GM23338 (cell line): Measurements from ENCODE around the gene PIGZ. TPM values are rescaled to one million over a fixed set of nuclear protein-coding genes. Genes with fewer than 3 reads are reported as not detected.

ENCODE experiments used
- ATAC-seq: fragments of 200-7000 bp; cut with Tn5 transposase; 3 replicates; pipeline ENCODE4 v1.9.1; 2020
- DNase-seq: peaks from one replicate; pipeline ENCODE4 v3.0.0-alpha.2; 2015; ENCODE audit warnings: low spot score
- H2AFZ ChIP-seq: fragments of 200-600 bp; sonication (generic); 2 replicates; pipeline ENCODE4 v1.8.0; 2016; ENCODE audit warnings: antibody characterized with exemption, mild to moderate bottlenecking, moderate library complexity
- H3F3A ChIP-seq: fragments of 200-600 bp; sonication (generic); replicated peaks from 2 replicates; pipeline ENCODE4 v1.8.0; 2017; ENCODE audit warnings: antibody characterized with exemption, mixed run types, low read depth
- H3K27ac ChIP-seq: fragments of 200-600 bp; sonication (generic); 2 replicates; pipeline ENCODE4 v1.6.1; 2016; ENCODE audit warnings: low read depth
- H3K27me3 ChIP-seq: fragments of 200-600 bp; sonication (generic); 2 replicates; pipeline ENCODE4 v1.8.0; 2016; ENCODE audit warnings: mild to moderate bottlenecking, mixed run types, moderate library complexity; ENCODE audit not compliant: insufficient read depth
- H3K36me3 ChIP-seq: fragments of 200-600 bp; sonication (generic); 2 replicates; pipeline ENCODE4 v1.8.0; 2016; ENCODE audit warnings: mild to moderate bottlenecking; ENCODE audit not compliant: insufficient read depth
- H3K4me1 ChIP-seq: fragments of 200-600 bp; sonication (generic); 2 replicates; pipeline ENCODE4 v1.8.0; 2016; ENCODE audit warnings: mild to moderate bottlenecking, moderate library complexity; ENCODE audit not compliant: insufficient read depth
- H3K4me2 ChIP-seq: fragments of 200-600 bp; sonication (generic); 2 replicates; pipeline ENCODE4 v1.7.1; 2017; ENCODE audit warnings: mixed run types
- H3K4me3 ChIP-seq: fragments of 200-600 bp; sonication (generic); 2 replicates; pipeline ENCODE4 v1.6.1; 2016; ENCODE audit warnings: mixed run types
- H3K79me2 ChIP-seq: fragments of 200-600 bp; sonication (generic); replicated peaks from 2 replicates; pipeline ENCODE4 v1.8.0; 2017; ENCODE audit warnings: mild to moderate bottlenecking; ENCODE audit not compliant: insufficient read depth
- H3K9me2 ChIP-seq: fragments of 200-600 bp; sonication (generic); 2 replicates; pipeline ENCODE4 v1.8.0; 2017; ENCODE audit not compliant: insufficient read depth
- H4K20me1 ChIP-seq: fragments of 200-600 bp; sonication (generic); replicated peaks from 2 replicates; pipeline ENCODE4 v1.8.0; 2017; ENCODE audit warnings: mild to moderate bottlenecking; ENCODE audit not compliant: insufficient read depth
- H3K27ac Mint-ChIP-seq: 2 replicates; pipeline ENCODE4 v1.8.0; 2020; ENCODE audit warnings: inconsistent platforms, mild to moderate bottlenecking, moderate library complexity, mixed read lengths
- H3K27me3 Mint-ChIP-seq: 3 replicates; pipeline ENCODE4 v1.8.0; 2022; ENCODE audit warnings: low read depth, mild to moderate bottlenecking, moderate library complexity, mixed read lengths, inconsistent platforms; ENCODE audit not compliant: insufficient read depth, poor library complexity
- H3K36me3 Mint-ChIP-seq: 3 replicates; pipeline ENCODE4 v1.8.0; 2021; ENCODE audit warnings: low read depth, mild to moderate bottlenecking, inconsistent platforms, moderate library complexity, mixed read lengths
- H3K4me1 Mint-ChIP-seq: 3 replicates; pipeline ENCODE4 v1.8.0; 2020; ENCODE audit warnings: mild to moderate bottlenecking, inconsistent platforms, mixed read lengths
- H3K4me3 Mint-ChIP-seq: 3 replicates; pipeline ENCODE4 v1.8.0; 2021; ENCODE audit warnings: moderate library complexity, mild to moderate bottlenecking, inconsistent platforms, mixed read lengths
- H3K9me3 Mint-ChIP-seq: 3 replicates; pipeline ENCODE4 v1.8.0; 2020; ENCODE audit warnings: moderate library complexity, mild to moderate bottlenecking, inconsistent platforms, mixed read lengths
- CREB1 ChIP-seq: fragments of 250-450 bp; sonication (Bioruptor Pico); IDR thresholded peaks from 2 replicates; pipeline ENCODE4 v1.5.0; 2020; ENCODE audit warnings: low read depth, mild to moderate bottlenecking, moderate library complexity
- CTCF ChIP-seq, 2 experiments: fragments of 200-600 bp in 1 of 2; sonication (generic) in 1 of 2; conservative IDR thresholded peaks; 2 replicates each; pipeline versions ENCODE4 v1.5.1 to v1.6.1; 2016 to 2017; ENCODE audit warnings: antibody characterized with exemption in 2 of 2, low read depth in 2 of 2, mild to moderate bottlenecking in 2 of 2, moderate library complexity in 1 of 2
- ETS1 ChIP-seq: IDR thresholded peaks from 2 replicates; pipeline ENCODE4 v1.6.1; 2016; ENCODE audit warnings: antibody characterized with exemption
- EZH2 ChIP-seq: fragments of 200-600 bp; sonication (generic); IDR thresholded peaks from one replicate; pipeline ENCODE4 v1.8.0; 2017; ENCODE audit warnings: antibody characterized with exemption, mild to moderate bottlenecking, low read depth; ENCODE audit not compliant: unreplicated experiment
- EZH2phosphoT487 ChIP-seq: fragments of 200-600 bp; sonication (generic); IDR thresholded peaks from one replicate; pipeline ENCODE4 v1.8.1; 2018; ENCODE audit warnings: antibody characterized with exemption; ENCODE audit not compliant: unreplicated experiment
- JUNB ChIP-seq: IDR thresholded peaks from one replicate; pipeline ENCODE4 v1.6.1; 2016; ENCODE audit warnings: antibody characterized with exemption; ENCODE audit not compliant: unreplicated experiment
- POLR2AphosphoS5 ChIP-seq: IDR thresholded peaks from 2 replicates; pipeline ENCODE4 v1.6.1; 2016; ENCODE audit warnings: antibody characterized with exemption, low read depth
- ZNF114 ChIP-seq: fragments of 250-450 bp; sonication (Bioruptor Pico); IDR thresholded peaks from 2 replicates; pipeline ENCODE4 v1.5.0; 2020; ENCODE audit warnings: mild to moderate bottlenecking, moderate library complexity
- ZNF331 ChIP-seq: fragments of 250-450 bp; sonication (Bioruptor Pico); IDR thresholded peaks from 2 replicates; pipeline ENCODE4 v1.5.0; 2020; ENCODE audit warnings: low read depth, mild to moderate bottlenecking, moderate library complexity
- ZNF462 ChIP-seq: fragments of 250-450 bp; sonication (Bioruptor Pico); IDR thresholded peaks from 2 replicates; pipeline ENCODE4 v1.5.0; 2020; ENCODE audit warnings: mild to moderate bottlenecking, moderate library complexity
- long read RNA-seq: library from polyadenylated mRNA; unstranded; transcript quantifications from one replicate; pipeline ENCODE4 v2.0.0, GENCODE V29; 2020; ENCODE audit not compliant: unreplicated experiment
- polyA plus RNA-seq: library from polyadenylated mRNA; unstranded; fragments of >200 nt; fragmentation: Nextera tagmentation; extraction: Ambion mirVana; gene quantifications from 2 replicates; pipeline ENCODE4 v1.2.1, GENCODE V29; 2016
- total RNA-seq: library from RNA; depleted of rRNA; stranded (reverse); fragments of >200 nt; shearing (Covaris generic); gene quantifications from 2 replicates; pipeline ENCODE4 v1.2.3, GENCODE V29; 2014; rRNA removed
- TF ChIP-seq, protein P1 (sequence below): IDR thresholded peaks from one replicate; pipeline ENCODE4 v1.6.1; 2018; ENCODE audit warnings: antibody characterized with exemption; ENCODE audit not compliant: unreplicated experiment

The PIGZ gene
- total RNA-seq, result not detected in 2 replicates
- polyA plus RNA-seq, result 0.16 TPM in 1 of 2 replicates, not detected in the other
- long read RNA-seq, result 0 reads

DNA sequence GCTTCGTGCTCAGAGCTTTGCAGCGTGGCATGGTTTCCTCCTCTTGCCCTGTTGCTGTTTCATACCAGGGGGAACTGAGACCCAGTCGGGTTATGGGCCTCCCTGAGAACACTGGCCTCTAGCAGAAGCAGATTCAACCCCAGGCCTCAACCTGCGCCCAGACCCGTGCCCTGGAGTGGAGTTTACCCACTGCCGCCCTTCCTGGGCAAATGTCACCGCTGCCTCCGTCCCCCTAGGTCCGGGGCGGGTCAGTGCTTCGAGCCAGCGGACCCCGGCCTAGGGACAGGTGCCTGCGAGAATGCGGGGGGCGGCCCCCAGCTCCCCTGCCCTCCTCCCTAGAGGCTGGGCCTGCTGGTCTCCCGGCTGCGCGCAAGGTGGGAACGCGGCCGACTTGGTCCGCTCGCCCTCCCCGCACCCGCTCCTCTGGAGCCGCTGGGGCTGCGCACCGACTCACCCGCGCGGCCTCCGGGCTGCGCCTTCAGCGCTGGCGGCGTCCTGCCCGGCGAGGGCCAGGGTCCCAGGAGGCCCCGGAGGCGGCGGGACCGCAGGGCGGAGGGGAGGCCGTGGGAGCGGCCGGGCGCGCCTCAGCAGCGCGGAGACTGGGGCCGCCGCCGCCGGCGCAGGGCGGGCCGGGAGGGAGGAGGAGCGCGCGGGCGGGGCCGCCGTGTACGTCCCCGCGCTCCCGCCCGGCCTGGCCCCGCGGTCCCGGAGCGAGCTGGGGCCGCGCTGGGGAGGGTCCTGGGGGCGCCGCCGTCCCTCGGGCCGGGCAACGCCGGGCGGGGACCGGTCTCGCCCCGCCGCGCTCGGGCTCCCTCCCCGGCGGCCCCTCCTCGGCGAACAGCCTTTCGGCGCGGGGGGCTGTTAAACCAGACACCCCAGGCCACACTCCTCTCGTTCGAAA lies at the start of gene PIGZ:
Gene PIGZ (minus strand): TSS at position 601 of the 901 bp plus-strand sequence. CDS start 16,802 bp downstream, outside the sequence.
- DNase-seq (peak; percentile 53), ATAC-seq (peak; percentile 47)
- H3F3A ChIP-seq, result 0 out of 2 replicates have a peak, but pooled peaks cover 6% of the 10 kb centered on the region
- peak within 1 kb of the TSS; percentile 71 for H3K4me3 Mint-ChIP-seq
- H3K4me1 ChIP-seq, result no peaks in the 10 kb centered on the region; the same call in 1 of the 2 replicates
- H3K27me3 Mint-ChIP-seq, result peaks cover 56% of the 10 kb centered on the region
- no peaks in the 10 kb centered on the region for H3K36me3 ChIP-seq
- peak within 1 kb of the TSS; percentile 96 for H2AFZ ChIP-seq
- peak within 1 kb of the TSS; percentile 86 for H3K4me2 ChIP-seq
- H3K9me2 ChIP-seq, result no peaks in the 10 kb centered on the region
- H3K27me3 ChIP-seq, result peaks cover 81% of the 10 kb centered on the region
- H3K4me3 ChIP-seq, result peak within 1 kb of the TSS; percentile 64
- peaks cover 23% of the 10 kb centered on the region for H3K9me3 Mint-ChIP-seq
- H3K27ac Mint-ChIP-seq, result no peak within 1 kb of the TSS
- H3K36me3 Mint-ChIP-seq, result peaks cover 8% of the 10 kb centered on the region
- TF ChIP-seq ETS1 (no peak), CTCF (conservative IDR thresholded peaks at IDR 0.05; ENCODE audit: low read depth in 2 of 2) (no peak), ZNF331 (no peak), JUNB (no peak), ZNF114 (CRISPR knock-in tag) (no peak), ZNF462 (no peak), EZH2 (peak; percentile 90), CREB1 (CRISPR knock-in tag) (no peak), POLR2AphosphoS5 (no peak), EZH2phosphoT487 (peak; percentile 87)
- TF ChIP-seq, protein P1, sequence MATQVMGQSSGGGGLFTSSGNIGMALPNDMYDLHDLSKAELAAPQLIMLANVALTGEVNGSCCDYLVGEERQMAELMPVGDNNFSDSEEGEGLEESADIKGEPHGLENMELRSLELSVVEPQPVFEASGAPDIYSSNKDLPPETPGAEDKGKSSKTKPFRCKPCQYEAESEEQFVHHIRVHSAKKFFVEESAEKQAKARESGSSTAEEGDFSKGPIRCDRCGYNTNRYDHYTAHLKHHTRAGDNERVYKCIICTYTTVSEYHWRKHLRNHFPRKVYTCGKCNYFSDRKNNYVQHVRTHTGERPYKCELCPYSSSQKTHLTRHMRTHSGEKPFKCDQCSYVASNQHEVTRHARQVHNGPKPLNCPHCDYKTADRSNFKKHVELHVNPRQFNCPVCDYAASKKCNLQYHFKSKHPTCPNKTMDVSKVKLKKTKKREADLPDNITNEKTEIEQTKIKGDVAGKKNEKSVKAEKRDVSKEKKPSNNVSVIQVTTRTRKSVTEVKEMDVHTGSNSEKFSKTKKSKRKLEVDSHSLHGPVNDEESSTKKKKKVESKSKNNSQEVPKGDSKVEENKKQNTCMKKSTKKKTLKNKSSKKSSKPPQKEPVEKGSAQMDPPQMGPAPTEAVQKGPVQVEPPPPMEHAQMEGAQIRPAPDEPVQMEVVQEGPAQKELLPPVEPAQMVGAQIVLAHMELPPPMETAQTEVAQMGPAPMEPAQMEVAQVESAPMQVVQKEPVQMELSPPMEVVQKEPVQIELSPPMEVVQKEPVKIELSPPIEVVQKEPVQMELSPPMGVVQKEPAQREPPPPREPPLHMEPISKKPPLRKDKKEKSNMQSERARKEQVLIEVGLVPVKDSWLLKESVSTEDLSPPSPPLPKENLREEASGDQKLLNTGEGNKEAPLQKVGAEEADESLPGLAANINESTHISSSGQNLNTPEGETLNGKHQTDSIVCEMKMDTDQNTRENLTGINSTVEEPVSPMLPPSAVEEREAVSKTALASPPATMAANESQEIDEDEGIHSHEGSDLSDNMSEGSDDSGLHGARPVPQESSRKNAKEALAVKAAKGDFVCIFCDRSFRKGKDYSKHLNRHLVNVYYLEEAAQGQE, result no peak
- no peak within 1 kb of the TSS for H3K27ac ChIP-seq
- H4K20me1 ChIP-seq, result no peaks in the 10 kb centered on the region
- peaks cover 8% of the 10 kb centered on the region; the same call in 2 of the 3 replicates for H3K4me1 Mint-ChIP-seq
- no peaks in the 10 kb centered on the region for H3K79me2 ChIP-seq
